Gastrocnemius medialis (tissue), 4 donors: ENCODE results near the gene SRP68.

Experiments used
- CTCF ChIP-seq, 5 experiments: fragments of 450-650 bp in 3 of 5; fragments of 200-600 bp in 2 of 5; sonication (generic) in 2 of 5; IDR thresholded peaks in 4 of 5; conservative IDR thresholded peaks in 1 of 5; 1 replicate in 4 of 5; 2 replicates in 1 of 5; pipeline ENCODE4 v1.5.1; 2016 to 2019; ENCODE audit warnings: antibody characterized with exemption in 5 of 5, mild to moderate bottlenecking in 3 of 5, moderate library complexity in 3 of 5
- POLR2A ChIP-seq, 2 donors: fragments of 450-650 bp; IDR thresholded peaks; one replicate each; pipeline ENCODE4 v1.6.1; 2017; ENCODE audit warnings: antibody characterized with exemption in 2 of 2, mild to moderate bottlenecking in 2 of 2, moderate library complexity in 2 of 2

- TF ChIP-seq CTCF (IDR thresholded peaks at IDR 0.05 in 4 of 5, conservative IDR thresholded peaks at IDR 0.05 in 1 of 5) (no peak), POLR2A (IDR thresholded peaks at IDR 0.05) (no peak)
Measured at GRCh38 chr17:76087531-76087930, 15.2 kb upstream of the SRP68 start.
